Nephron progenitor cell (in vitro differentiated cells): ENCODE data around the gene EIF2B4.
A peak's percentile ranks its signal among the peaks of the same experiment; 100 is the strongest.

Experiments
- DNase-seq: peaks from one replicate; pipeline ENCODE4 v3.0.0; 2021
- H3K27ac Mint-ChIP-seq: 2 replicates; pipeline ENCODE4 v1.8.0; 2021; ENCODE audit warnings: mild to moderate bottlenecking, moderate library complexity, mixed read lengths
- H3K27me3 Mint-ChIP-seq: 2 replicates; pipeline ENCODE4 v1.8.0; 2021; ENCODE audit warnings: mild to moderate bottlenecking, low read depth, mixed read lengths; ENCODE audit not compliant: poor library complexity
- H3K36me3 Mint-ChIP-seq: 2 replicates; pipeline ENCODE4 v1.8.0; 2021; ENCODE audit warnings: low read depth, mixed read lengths
- H3K4me1 Mint-ChIP-seq: 2 replicates; pipeline ENCODE4 v1.8.0; 2021; ENCODE audit warnings: mixed read lengths
- H3K4me3 Mint-ChIP-seq: 2 replicates; pipeline ENCODE4 v1.8.0; 2021; ENCODE audit warnings: mild to moderate bottlenecking, moderate library complexity, mixed read lengths
- H3K9me3 Mint-ChIP-seq: 2 replicates; pipeline ENCODE4 v1.8.0; 2021; ENCODE audit warnings: mild to moderate bottlenecking, moderate library complexity, mixed read lengths
- CTCF ChIP-seq: fragments of 200-600 bp; sonication (generic); IDR thresholded peaks from 2 replicates; pipeline ENCODE4 v1.5.0; 2021; ENCODE audit warnings: antibody characterized with exemption

Gene EIF2B4

GRCh38 chr2:27373567-27373966 lies 3.4 kb upstream of the EIF2B4 start:
- peaks cover 9% of the 10 kb centered on the region for H3K27me3 Mint-ChIP-seq
- H3K9me3 Mint-ChIP-seq: no peaks in the 10 kb centered on the region
- peaks cover 44% of the 10 kb centered on the region for H3K36me3 Mint-ChIP-seq
- H3K4me3 Mint-ChIP-seq: no peak overlapping the region
- peaks cover 38% of the 10 kb centered on the region for H3K4me1 Mint-ChIP-seq
- no peak for TF ChIP-seq CTCF
- H3K27ac Mint-ChIP-seq: no peak overlapping the region
- no peak for DNase-seq

- no peaks in the 10 kb centered on the region for H3K9me3 Mint-ChIP-seq
- peaks cover 44% of the 10 kb centered on the region for H3K36me3 Mint-ChIP-seq
- no peak for TF ChIP-seq CTCF
- H3K4me1 Mint-ChIP-seq: peaks cover 35% of the 10 kb centered on the region
- no peak for DNase-seq
- peak overlapping the region; percentile 55 for H3K4me3 Mint-ChIP-seq
- no peak overlapping the region for H3K27ac Mint-ChIP-seq
- H3K27me3 Mint-ChIP-seq: peaks cover 9% of the 10 kb centered on the region
Observed at GRCh38 chr2:27372937-27373336, 2.8 kb upstream of the EIF2B4 start.

GRCh38 chr2:27370816-27371620 lies 880 bp upstream of the EIF2B4 start:
- peak; percentile 36 for DNase-seq
- Mint-ChIP-seq H3K27ac (peak overlapping the region; percentile 92), H3K27me3 (peaks cover 4% of the 10 kb centered on the region), H3K36me3 (peaks cover 49% of the 10 kb centered on the region), H3K4me1 (peaks cover 39% of the 10 kb centered on the region), H3K9me3 (no peaks in the 10 kb centered on the region), H3K4me3 (peak overlapping the region; percentile 93)
- TF ChIP-seq CTCF: no peak

- Mint-ChIP-seq H3K9me3 (no peaks in the 10 kb centered on the region), H3K27ac (peak overlapping the region; percentile 78), H3K27me3 (peaks cover 4% of the 10 kb centered on the region), H3K36me3 (peaks cover 47% of the 10 kb centered on the region), H3K4me3 (peak overlapping the region; percentile 93), H3K4me1 (peaks cover 45% of the 10 kb centered on the region)
- TF ChIP-seq CTCF: no peak
- DNase-seq: no peak
Observed at GRCh38 chr2:27369471-27370025, 590 bp downstream of the EIF2B4 start.

GRCh38 chr2:27363933-27364332 lies 6.2 kb downstream of the EIF2B4 start:
- TF ChIP-seq CTCF: no peak
- no peak for DNase-seq
- no peak overlapping the region for H3K27ac Mint-ChIP-seq
- H3K27me3 Mint-ChIP-seq: no peaks in the 10 kb centered on the region
- peaks cover 21% of the 10 kb centered on the region for H3K4me1 Mint-ChIP-seq
- H3K36me3 Mint-ChIP-seq: peaks cover 55% of the 10 kb centered on the region
- peaks cover 4% of the 10 kb centered on the region for H3K9me3 Mint-ChIP-seq
- H3K4me3 Mint-ChIP-seq: no peak overlapping the region
